OCI-LY7 (cell line): ENCODE measurements around the gene NUTF2.

Experiments
- CTCF ChIP-seq: fragments of 200-600 bp; sonication (generic); conservative IDR thresholded peaks from 2 replicates; pipeline ENCODE4 v1.5.1; 2014; ENCODE audit warnings: mild to moderate bottlenecking, antibody characterized with exemption, low read length, moderate library complexity, mixed read lengths
- EZH2phosphoT487 ChIP-seq: fragments of 200-600 bp; sonication (generic); IDR thresholded peaks from 2 replicates; pipeline ENCODE4 v1.6.1; 2018; ENCODE audit warnings: low read depth, borderline replicate concordance, mild to moderate bottlenecking, mixed run types, antibody characterized with exemption, low read length, moderate library complexity, mixed read lengths

GRCh38 chr16:67857547-67858233 lies 11.0 kb downstream of the NUTF2 start:
- TF ChIP-seq EZH2phosphoT487 (no peak), CTCF (no peak)
